ENCODE results near the gene KCNJ14. TPM values are rescaled to one million over a fixed set of nuclear protein-coding genes. Genes with fewer than 3 reads are reported as not detected.

The KCNJ14 gene
- total RNA-seq, 2 experiments from 2014 or later = 1.3 to 1.5 TPM

DNA sequence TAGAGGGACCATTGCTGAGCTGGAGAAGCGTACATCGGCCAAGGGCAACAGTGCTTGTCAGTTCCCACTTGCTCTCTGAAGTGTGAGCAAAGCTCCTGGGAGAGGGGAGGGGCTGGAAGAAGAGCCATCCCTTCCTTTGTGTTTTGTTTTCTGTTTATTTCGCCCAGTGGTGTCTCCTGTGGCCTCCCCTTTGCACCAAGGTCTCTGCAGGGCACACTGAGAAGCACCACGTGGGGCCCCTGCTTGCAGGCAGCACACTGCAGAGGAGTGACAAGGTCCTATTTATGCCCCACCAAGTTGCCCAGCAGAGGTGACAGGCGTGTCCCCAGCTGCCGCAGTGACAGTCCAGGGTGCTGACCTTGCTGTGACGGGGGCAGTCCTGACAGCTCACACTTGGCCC is 38.0 kb upstream of the KCNJ14 start:
- CTCF ChIA-PET = interaction anchor here (1.3 kb wide), 1 partner anchor 26 kb away, joined by 4 read pairs; the partner anchor contains the start of gene KDELR1
- no peaks in the 10 kb centered on the region for H3K9me3 Mint-ChIP-seq
- no peak overlapping the region for H3K4me3 Mint-ChIP-seq
- no peak overlapping the region for H3K27ac Mint-ChIP-seq
- H3K27me3 Mint-ChIP-seq = peaks cover 15% of the 10 kb centered on the region
- H3K36me3 Mint-ChIP-seq (ENCODE audit: low read depth) = no peaks in the 10 kb centered on the region
- DNase-seq (no peak), ATAC-seq (no peak)
- intact Hi-C loops (cut with micrococcal nuclease) = no loop called here
- TF ChIP-seq, protein P1, sequence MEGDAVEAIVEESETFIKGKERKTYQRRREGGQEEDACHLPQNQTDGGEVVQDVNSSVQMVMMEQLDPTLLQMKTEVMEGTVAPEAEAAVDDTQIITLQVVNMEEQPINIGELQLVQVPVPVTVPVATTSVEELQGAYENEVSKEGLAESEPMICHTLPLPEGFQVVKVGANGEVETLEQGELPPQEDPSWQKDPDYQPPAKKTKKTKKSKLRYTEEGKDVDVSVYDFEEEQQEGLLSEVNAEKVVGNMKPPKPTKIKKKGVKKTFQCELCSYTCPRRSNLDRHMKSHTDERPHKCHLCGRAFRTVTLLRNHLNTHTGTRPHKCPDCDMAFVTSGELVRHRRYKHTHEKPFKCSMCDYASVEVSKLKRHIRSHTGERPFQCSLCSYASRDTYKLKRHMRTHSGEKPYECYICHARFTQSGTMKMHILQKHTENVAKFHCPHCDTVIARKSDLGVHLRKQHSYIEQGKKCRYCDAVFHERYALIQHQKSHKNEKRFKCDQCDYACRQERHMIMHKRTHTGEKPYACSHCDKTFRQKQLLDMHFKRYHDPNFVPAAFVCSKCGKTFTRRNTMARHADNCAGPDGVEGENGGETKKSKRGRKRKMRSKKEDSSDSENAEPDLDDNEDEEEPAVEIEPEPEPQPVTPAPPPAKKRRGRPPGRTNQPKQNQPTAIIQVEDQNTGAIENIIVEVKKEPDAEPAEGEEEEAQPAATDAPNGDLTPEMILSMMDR (IDR thresholded peaks at IDR 0.05) = no peak
- peaks cover 24% of the 10 kb centered on the region for H3K4me1 Mint-ChIP-seq (ENCODE audit: low read depth)
- POLR2A ChIA-PET = interaction anchor here (1.2 kb wide), 1 partner anchor 53 kb away, joined by 3 read pairs; the partner anchor contains the start of gene SYNGR4

DNA sequence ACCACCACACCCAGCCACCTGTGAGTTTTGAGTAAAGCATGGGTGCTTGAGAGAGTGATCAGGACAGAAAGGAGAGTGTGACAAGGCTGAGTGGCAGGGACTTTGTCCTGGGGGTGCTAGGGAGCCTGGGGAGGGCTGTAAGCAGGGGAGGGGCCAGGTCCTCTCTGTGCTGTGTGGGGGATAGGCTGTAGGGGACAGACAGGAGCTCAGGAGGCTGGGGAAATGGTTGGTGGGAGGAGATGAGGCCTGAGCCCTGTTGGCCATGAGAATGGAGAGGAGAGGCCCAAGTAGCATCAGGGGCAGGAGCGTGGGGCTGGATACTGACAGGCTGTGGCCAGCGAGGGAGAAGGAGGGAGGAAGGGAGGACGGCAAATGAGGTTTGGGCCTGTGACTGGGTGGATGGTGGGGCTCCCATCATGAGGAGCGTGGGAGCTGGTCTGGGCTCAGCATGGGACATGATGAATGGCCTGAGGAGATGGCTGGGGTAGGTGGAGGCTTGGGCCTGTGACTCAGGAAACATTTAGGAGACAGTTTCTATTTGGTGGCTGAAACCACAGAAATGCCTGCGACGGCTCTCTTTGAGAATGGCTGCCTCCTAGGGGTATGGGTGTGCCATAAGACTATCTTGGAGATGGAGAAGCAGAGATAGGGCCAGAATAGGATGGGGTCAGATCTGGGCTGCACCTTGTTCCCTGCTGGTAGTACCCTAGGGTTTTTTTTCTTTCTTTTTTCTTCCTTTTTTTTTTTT is 36.9 kb upstream of the KCNJ14 start:
- intact Hi-C loops (cut with micrococcal nuclease) = no loop called here
- DNase-seq = peak; percentile 59
- H3K4me1 Mint-ChIP-seq (ENCODE audit: low read depth) = peaks cover 24% of the 10 kb centered on the region
- no peaks in the 10 kb centered on the region for H3K9me3 Mint-ChIP-seq
- H3K36me3 Mint-ChIP-seq (ENCODE audit: low read depth) = no peaks in the 10 kb centered on the region
- CTCF ChIA-PET = no interaction called here
- peaks cover 16% of the 10 kb centered on the region for H3K27me3 Mint-ChIP-seq
- TF ChIP-seq, protein P1 (IDR thresholded peaks at IDR 0.05) = no peak
- POLR2A ChIA-PET = no interaction called here
- peak; percentile 50 for ATAC-seq
- peak overlapping the region; percentile 65 for H3K4me3 Mint-ChIP-seq
- peak overlapping the region; percentile 87 for H3K27ac Mint-ChIP-seq

DNA sequence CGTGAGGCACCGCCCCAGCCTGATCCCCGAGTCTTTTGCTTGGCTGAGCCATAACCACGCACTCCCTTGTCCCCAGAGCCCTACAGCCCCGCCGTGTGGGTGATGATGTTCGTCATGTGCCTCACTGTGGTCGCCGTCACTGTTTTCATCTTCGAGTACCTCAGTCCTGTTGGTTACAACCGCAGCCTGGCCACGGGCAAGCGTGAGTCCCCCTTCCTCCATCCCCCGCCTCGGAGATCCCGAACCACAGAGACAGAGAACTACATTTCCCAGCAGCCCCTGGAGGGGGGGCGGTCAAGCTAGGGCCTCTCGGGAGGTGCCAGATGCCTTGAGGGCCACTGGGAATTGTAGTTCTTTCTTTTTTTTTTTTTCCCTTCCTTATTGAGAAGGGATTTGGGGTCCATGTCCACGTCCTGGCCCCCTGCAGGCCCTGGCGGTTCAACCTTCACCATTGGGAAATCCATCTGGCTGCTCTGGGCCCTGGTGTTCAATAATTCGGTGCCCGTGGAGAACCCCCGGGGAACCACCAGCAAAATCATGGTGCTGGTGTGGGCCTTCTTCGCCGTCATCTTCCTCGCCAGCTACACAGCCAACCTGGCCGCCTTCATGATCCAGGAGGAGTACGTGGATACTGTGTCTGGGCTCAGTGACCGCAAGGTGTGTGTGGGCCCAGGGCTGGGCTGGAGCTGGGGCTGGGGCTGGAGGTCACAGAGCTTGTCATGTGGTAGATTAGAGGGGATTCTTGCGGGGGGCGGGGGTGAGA is 36.0 kb upstream of the KCNJ14 start:
- CTCF ChIA-PET = no interaction called here
- peak overlapping the region; percentile 87 for H3K27ac Mint-ChIP-seq
- H3K9me3 Mint-ChIP-seq = no peaks in the 10 kb centered on the region
- DNase-seq = peak; percentile 90
- intact Hi-C loops (cut with micrococcal nuclease) = no loop called here
- peaks cover 15% of the 10 kb centered on the region for H3K27me3 Mint-ChIP-seq
- H3K36me3 Mint-ChIP-seq (ENCODE audit: low read depth) = no peaks in the 10 kb centered on the region
- H3K4me1 Mint-ChIP-seq (ENCODE audit: low read depth) = peaks cover 24% of the 10 kb centered on the region
- H3K4me3 Mint-ChIP-seq = peak overlapping the region; percentile 65
- POLR2A ChIA-PET = no interaction called here
- TF ChIP-seq, protein P1 (IDR thresholded peaks at IDR 0.05) = no peak
- peak; percentile 80 for ATAC-seq

GRCh38 chr19:48421548-48421947 is 33.8 kb upstream of the KCNJ14 start:
- Mint-ChIP-seq H3K27me3 (peaks cover 7% of the 10 kb centered on the region), H3K9me3 (no peaks in the 10 kb centered on the region), H3K36me3 (ENCODE audit: low read depth) (no peaks in the 10 kb centered on the region), H3K4me3 (no peak overlapping the region), H3K4me1 (ENCODE audit: low read depth) (peaks cover 20% of the 10 kb centered on the region), H3K27ac (no peak overlapping the region)
- no peak for ATAC-seq
- intact Hi-C loops (cut with micrococcal nuclease) = no loop called here
- ChIA-PET CTCF (interaction anchor here (0.8 kb wide), 1 partner anchor 162 kb away, joined by 3 read pairs; no protein-coding TSS in a partner anchor), POLR2A (no interaction called here)
- TF ChIP-seq, protein P1 (IDR thresholded peaks at IDR 0.05) = no peak
- DNase-seq = no peak
